GM19395 (cell line): ENCODE measurements around the gene MCUB.
"Not testable (repeated sequence)": the region's sequence is repeated elsewhere in the genome, so short reads cannot be mapped to it uniquely, and the experiment has no call there.

Experiments used
- ATAC-seq: cut with Tn5 transposase; IDR thresholded peaks from one replicate; pipeline ENCODE4 v1.9.1; 2021; ENCODE audit warnings: mild to moderate bottlenecking, moderate library complexity; ENCODE audit not compliant: unreplicated experiment

The MCUB gene

GRCh38 chr4:109578846-109579245 lies 18.8 kb downstream of the MCUB start:
- ATAC-seq = no peak

- not testable (repeated sequence) for ATAC-seq
Observed at GRCh38 chr4:109579997-109580396, 20.0 kb downstream of the MCUB start.

GRCh38 chr4:109588176-109588575 lies 28.1 kb downstream of the MCUB start:
- peak; percentile 95 for ATAC-seq

GRCh38 chr4:109589119-109589518 lies 29.1 kb downstream of the MCUB start:
- no peak for ATAC-seq

GRCh38 chr4:109589605-109590004 lies 29.6 kb downstream of the MCUB start:
- ATAC-seq = no peak

- ATAC-seq = no peak
Observed at GRCh38 chr4:109590905-109591304, 30.9 kb downstream of the MCUB start.

- ATAC-seq = no peak
Observed at GRCh38 chr4:109592367-109592766, 32.3 kb downstream of the MCUB start.

GRCh38 chr4:109595123-109595522 lies 35.1 kb downstream of the MCUB start:
- ATAC-seq = not testable (repeated sequence)

- ATAC-seq = not testable (repeated sequence)
Observed at GRCh38 chr4:109596420-109597085, 36.5 kb downstream of the MCUB start.

GRCh38 chr4:109599046-109599652 lies 39.1 kb downstream of the MCUB start:
- ATAC-seq = no peak

GRCh38 chr4:109600431-109600830 lies 40.4 kb downstream of the MCUB start:
- no peak for ATAC-seq

- no peak for ATAC-seq
Observed at GRCh38 chr4:109601336-109601735, 41.3 kb downstream of the MCUB start.

GRCh38 chr4:109607976-109608375 lies 47.9 kb downstream of the MCUB start:
- ATAC-seq = no peak

- no peak for ATAC-seq
Observed at GRCh38 chr4:109608879-109609278, 48.8 kb downstream of the MCUB start.

- ATAC-seq = no peak
Observed at GRCh38 chr4:109609431-109609830, 49.4 kb downstream of the MCUB start.

- no peak for ATAC-seq
Observed at GRCh38 chr4:109610489-109610888, 50.4 kb downstream of the MCUB start.

GRCh38 chr4:109611045-109611646 lies 51.1 kb downstream of the MCUB start:
- no peak for ATAC-seq

GRCh38 chr4:109614015-109614414 lies 54.0 kb downstream of the MCUB start:
- ATAC-seq = no peak

- no peak for ATAC-seq
Observed at GRCh38 chr4:109614466-109614865, 54.4 kb downstream of the MCUB start.

- no peak for ATAC-seq
Observed at GRCh38 chr4:109615742-109616141, 55.7 kb downstream of the MCUB start.

GRCh38 chr4:109616243-109616642 lies 56.2 kb downstream of the MCUB start:
- ATAC-seq = no peak

GRCh38 chr4:109622626-109623025 lies 62.6 kb downstream of the MCUB start:
- no peak for ATAC-seq
